Activated naive CD4-positive, alpha-beta T cell treated with anti-CD3 and anti-CD28 coated beads for 36 hours (primary cell): ENCODE measurements around the gene CPNE9. TPM values are rescaled to one million over a fixed set of nuclear protein-coding genes. Genes with fewer than 3 reads are reported as not detected.

Experiments
- CTCF ChIA-PET: fragments of 350-600 bp; sonication (Branson Sonifier 250); formaldehyde crosslinking; loops from one replicate; lab custom pipeline; 2021; ENCODE audit warnings: antibody characterized with exemption; lab: Charles Lee
- DNase-seq: peaks from one replicate; pipeline ENCODE4 v3.0.0-alpha.2; 2020
- H3K27ac Mint-ChIP-seq: one replicate; pipeline ENCODE4 v1.8.0; 2021; ENCODE audit warnings: mild to moderate bottlenecking, mixed read lengths
- H3K27me3 Mint-ChIP-seq: one replicate; pipeline ENCODE4 v1.8.0; 2021; ENCODE audit warnings: low read depth, mixed read lengths
- H3K36me3 Mint-ChIP-seq: one replicate; pipeline ENCODE4 v1.8.0; 2021; ENCODE audit warnings: low read depth, mixed read lengths
- H3K4me1 Mint-ChIP-seq: one replicate; pipeline ENCODE4 v1.8.0; 2021; ENCODE audit warnings: low read depth, mixed read lengths
- H3K4me3 Mint-ChIP-seq: one replicate; pipeline ENCODE4 v1.8.0; 2021; ENCODE audit warnings: mild to moderate bottlenecking, moderate library complexity, mixed read lengths
- H3K9me3 Mint-ChIP-seq: one replicate; pipeline ENCODE4 v1.8.0; 2021; ENCODE audit warnings: mixed read lengths
- intact Hi-C: fragments of 100-400 bp; cut with micrococcal nuclease; formaldehyde crosslinking; loops from one replicate; pipeline ENCODE4 v1.15.1; 2023
- total RNA-seq, 2 experiments: library from RNA; stranded (reverse); gene quantifications; one replicate each; pipeline ENCODE4 v1.2.3, GENCODE V29; 2021

The CPNE9 gene
- total RNA-seq, 2 experiments from 2014 or later: not detected

DNA sequence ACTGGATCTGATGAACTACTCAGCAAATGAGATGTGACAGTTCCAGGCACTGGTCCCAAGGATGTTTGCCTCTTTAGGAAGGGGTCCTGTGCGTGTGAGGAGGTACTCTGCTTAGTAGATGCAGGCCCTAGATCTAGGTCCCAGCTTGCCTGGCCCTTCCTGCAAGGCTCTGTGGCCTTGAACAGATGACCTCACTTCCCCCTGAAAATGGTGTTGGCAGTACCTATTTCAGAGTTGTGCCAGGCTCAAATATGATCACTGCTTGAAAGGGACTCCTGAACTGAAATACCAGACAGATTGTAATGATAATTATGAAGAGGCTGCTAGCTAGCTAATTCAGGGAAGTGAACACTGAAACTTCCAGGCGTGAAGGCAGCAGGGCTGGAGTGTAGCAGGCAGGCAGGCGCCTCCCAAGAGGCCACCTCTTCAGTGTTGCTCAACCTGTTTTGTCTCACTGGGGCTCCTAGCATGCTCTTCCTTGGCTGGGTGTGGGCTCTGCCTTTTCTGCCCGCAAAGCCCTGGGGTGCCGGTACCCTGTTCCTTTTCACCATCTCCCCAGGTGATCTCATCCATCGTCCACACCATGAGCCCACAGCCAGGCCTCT is 24.1 kb upstream of the CPNE9 start:
- CTCF ChIA-PET: no interaction called here
- no peak for DNase-seq
- peaks cover 34% of the 10 kb centered on the region for H3K36me3 Mint-ChIP-seq

DNA sequence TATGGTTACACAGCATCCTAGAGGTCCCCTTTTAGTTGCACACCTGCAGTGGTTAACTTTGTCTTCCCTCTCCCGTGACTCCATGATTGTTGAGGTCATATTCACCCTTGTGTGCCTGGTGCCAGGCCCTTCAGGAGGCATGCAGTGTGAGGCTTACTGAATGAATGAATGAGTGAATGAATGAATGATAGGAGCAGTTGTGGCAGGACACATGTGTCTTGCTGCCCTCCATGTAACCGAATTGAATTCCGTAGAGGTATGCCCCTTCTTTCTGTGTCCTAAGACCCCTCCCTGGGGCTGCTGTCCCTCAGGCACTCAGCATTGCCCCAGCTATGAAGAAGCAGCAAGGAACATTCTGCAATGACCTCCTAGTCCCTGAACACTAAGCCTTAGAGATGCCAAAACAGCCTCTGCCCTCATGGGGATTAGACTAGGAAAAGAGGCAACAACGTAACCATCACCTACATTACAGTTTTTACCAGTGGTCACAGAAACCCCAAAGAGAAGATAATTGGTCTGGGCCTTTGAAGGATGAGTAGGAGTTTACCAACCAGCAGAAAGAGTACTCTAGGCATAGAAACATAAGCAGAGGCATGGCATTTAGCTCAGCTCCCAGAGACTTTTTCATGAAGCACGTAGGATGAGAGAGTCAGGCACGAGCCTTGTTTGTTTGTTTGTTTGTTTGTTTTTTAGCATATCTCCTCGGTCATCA is 22.5 kb upstream of the CPNE9 start:
- Mint-ChIP-seq H3K9me3 (no peaks in the 10 kb centered on the region), H3K27ac (no peak overlapping the region), H3K4me1 (no peaks in the 10 kb centered on the region), H3K27me3 (no peaks in the 10 kb centered on the region), H3K36me3 (peaks cover 45% of the 10 kb centered on the region), H3K4me3 (no peak overlapping the region)
- CTCF ChIA-PET: no interaction called here
- no peak for DNase-seq
- intact Hi-C loops: no loop called here

More for the DNA sequence above, 24.1 kb upstream of the CPNE9 start:
- Mint-ChIP-seq H3K9me3 (no peaks in the 10 kb centered on the region), H3K27me3 (no peaks in the 10 kb centered on the region), H3K4me1 (no peaks in the 10 kb centered on the region), H3K27ac (no peak overlapping the region), H3K4me3 (no peak overlapping the region)
- intact Hi-C loops: no loop called here

DNA sequence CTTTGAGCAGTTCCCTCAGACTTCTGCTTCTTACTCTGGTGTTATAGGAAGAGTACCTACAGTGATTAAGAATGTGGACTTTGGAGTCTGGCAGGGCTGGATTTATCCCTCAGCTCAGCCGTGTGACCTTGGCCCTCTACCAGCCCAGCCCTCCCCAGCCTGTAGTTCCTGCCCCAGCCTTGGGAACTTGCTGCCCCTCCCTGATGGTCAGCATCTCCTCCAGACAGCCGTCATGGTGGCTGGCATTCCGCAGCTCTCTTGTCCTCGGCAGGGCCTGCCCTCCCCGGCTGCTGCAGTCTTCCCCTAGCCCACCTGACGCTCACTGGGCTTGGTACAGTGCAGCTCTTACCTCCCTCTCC is 21.9 kb upstream of the CPNE9 start:
- H3K4me3 Mint-ChIP-seq: no peak overlapping the region
- H3K4me1 Mint-ChIP-seq: no peaks in the 10 kb centered on the region
- H3K27ac Mint-ChIP-seq: no peak overlapping the region
- CTCF ChIA-PET: no interaction called here
- peaks cover 45% of the 10 kb centered on the region for H3K36me3 Mint-ChIP-seq
- intact Hi-C loops: no loop called here
- H3K9me3 Mint-ChIP-seq: no peaks in the 10 kb centered on the region
- no peaks in the 10 kb centered on the region for H3K27me3 Mint-ChIP-seq
- DNase-seq: no peak

DNA sequence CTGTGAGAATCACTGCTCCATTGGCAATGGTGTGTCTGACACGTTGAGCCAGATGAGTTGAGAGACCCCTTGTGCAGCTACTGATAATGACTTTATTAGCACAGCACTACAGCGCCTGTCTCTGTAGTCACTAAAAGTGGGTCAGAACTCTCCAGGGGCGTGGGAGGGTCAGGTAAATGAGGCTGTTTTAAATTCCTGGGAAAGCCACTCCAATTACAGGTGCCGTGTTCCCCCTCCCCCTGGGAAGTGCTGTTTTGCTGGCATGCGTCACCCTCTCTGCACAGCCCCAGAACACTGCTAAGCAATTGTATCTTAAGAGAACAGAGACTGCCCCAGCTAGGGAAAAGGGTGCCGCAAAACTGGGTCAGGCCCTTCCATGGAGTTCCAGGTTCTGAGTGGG is 21.5 kb upstream of the CPNE9 start:
- H3K9me3 Mint-ChIP-seq: no peaks in the 10 kb centered on the region
- H3K4me1 Mint-ChIP-seq: no peaks in the 10 kb centered on the region
- no peak for DNase-seq
- H3K4me3 Mint-ChIP-seq: no peak overlapping the region
- H3K27ac Mint-ChIP-seq: no peak overlapping the region
- CTCF ChIA-PET: no interaction called here
- H3K27me3 Mint-ChIP-seq: no peaks in the 10 kb centered on the region
- intact Hi-C loops: no loop called here
- H3K36me3 Mint-ChIP-seq: peaks cover 46% of the 10 kb centered on the region

DNA sequence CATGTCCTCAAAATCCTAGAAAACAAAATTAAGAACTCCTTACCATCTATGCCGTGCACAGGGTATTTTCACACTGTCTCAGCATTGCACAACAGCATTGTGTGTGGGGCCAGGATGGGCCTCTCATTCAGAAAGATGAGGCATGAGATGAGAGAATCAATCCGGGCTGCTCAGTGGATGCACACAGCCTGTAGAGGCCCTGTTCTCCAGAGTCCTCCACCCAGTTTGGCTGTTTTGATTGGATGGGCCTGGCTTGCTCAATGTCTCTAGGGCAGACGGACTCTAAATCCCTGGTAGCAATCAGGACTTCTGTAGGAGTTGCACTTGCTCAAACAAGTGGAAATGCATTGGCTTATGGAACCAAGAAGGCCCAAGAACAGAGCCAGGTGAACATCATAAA is 20.2 kb upstream of the CPNE9 start:
- H3K36me3 Mint-ChIP-seq: peaks cover 47% of the 10 kb centered on the region
- no peak overlapping the region for H3K27ac Mint-ChIP-seq
- H3K4me1 Mint-ChIP-seq: no peaks in the 10 kb centered on the region
- H3K27me3 Mint-ChIP-seq: no peaks in the 10 kb centered on the region
- no peaks in the 10 kb centered on the region for H3K9me3 Mint-ChIP-seq
- H3K4me3 Mint-ChIP-seq: no peak overlapping the region
- no peak for DNase-seq
- intact Hi-C loops: no loop called here
- CTCF ChIA-PET: interaction anchor here (0.6 kb wide), 1 partner anchor 300 kb away, joined by 4 read pairs; no protein-coding TSS in a partner anchor

DNA sequence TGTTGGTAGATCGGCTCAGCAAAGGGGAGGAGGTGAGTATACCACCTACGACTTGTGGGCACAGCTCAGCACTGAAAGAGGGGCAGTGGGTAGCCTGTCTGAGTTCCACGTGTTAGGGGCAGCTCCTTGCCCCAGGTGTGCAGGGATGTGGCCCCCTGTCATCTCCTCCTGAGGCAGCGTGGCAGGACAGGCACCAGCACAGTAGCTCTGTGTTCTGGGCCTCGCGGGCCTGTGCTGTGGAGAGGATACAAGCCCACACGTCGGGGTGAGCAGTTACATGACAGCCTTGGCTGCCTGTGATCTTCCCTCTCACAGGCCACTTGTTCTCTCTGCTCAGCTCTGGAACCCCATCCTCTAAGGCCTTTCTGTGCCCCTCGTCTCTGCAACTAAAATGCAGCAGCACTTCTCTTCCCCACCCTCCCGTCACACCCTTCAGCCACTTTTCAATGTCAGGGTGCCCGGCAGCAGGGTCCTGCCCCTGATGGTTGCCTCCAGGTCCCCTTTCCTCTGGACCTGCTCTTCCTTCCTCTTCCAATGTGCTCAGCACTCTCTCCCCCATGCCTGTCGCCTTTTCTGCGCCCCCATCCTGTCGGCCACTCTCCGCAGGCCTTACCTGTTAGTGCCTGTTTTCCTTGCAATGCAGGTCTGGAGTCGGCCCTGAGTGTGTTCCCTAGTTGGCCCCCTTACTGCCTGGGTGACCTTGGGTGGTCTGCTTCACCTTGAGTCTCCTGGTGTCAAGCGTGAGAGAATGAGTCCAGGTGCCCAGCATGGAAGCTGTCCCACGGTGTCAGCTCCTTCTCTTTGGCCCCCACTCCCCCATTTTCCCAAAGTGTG is 18.2 kb upstream of the CPNE9 start:
- Mint-ChIP-seq H3K27ac (no peak overlapping the region), H3K9me3 (no peaks in the 10 kb centered on the region)
- CTCF ChIA-PET: no interaction called here

DNA sequence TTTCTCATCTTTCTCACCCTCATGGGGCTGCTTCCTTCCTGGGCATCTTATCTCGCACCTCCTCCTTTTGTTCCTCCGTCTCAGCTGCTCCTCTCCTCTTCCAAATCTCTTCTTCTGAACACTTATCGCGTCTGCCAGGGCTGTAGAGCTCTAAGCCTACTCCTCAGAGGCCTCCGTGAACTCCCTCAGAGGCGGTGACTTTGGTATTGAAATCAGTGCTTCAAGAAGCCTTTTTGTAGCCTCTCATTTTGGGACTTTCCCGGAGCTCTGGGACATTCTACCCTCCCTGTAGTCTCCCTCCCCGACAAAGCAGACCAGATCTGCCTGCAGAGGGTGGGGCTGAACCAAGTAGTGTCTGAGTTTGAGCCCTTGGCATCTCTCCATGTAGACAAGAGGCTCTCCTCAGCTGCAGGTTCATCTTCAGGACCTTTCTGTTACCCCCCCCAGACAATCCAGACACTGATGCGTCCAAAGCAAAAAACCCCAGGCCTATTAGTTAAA is 17.5 kb upstream of the CPNE9 start:
- Mint-ChIP-seq H3K27me3 (no peaks in the 10 kb centered on the region), H3K36me3 (peaks cover 36% of the 10 kb centered on the region), H3K4me3 (no peak overlapping the region), H3K4me1 (no peaks in the 10 kb centered on the region), H3K9me3 (no peaks in the 10 kb centered on the region), H3K27ac (no peak overlapping the region)
- DNase-seq: no peak
- CTCF ChIA-PET: no interaction called here
- intact Hi-C loops: no loop called here

More for the DNA sequence above, 18.2 kb upstream of the CPNE9 start:
- no peaks in the 10 kb centered on the region for H3K4me1 Mint-ChIP-seq
- DNase-seq: no peak
- intact Hi-C loops: no loop called here
- no peaks in the 10 kb centered on the region for H3K27me3 Mint-ChIP-seq
- peaks cover 40% of the 10 kb centered on the region for H3K36me3 Mint-ChIP-seq
- no peak overlapping the region for H3K4me3 Mint-ChIP-seq

DNA sequence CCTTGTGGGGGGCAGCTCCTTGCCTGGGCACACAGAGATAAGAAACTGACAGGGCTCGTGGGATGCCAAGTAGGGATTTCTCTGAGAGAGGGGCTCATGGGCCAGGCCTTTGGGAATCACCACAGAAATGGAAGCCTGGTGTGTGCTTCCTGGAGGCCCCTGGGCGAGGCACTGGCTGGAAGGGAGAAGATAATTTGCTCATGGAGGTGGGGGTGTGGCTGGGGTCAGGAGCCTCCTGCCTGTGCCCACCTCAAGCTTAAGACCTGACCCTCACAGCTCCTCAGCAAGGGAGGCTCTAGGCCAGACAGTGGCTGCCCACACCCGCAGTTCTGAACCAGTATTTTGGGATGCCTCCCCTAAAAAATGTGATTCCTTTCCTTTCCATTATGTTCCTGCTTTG is 16.9 kb upstream of the CPNE9 start:
- intact Hi-C loops: no loop called here
- H3K4me3 Mint-ChIP-seq: no peak overlapping the region
- no peak for DNase-seq
- no peaks in the 10 kb centered on the region for H3K27me3 Mint-ChIP-seq
- no peaks in the 10 kb centered on the region for H3K4me1 Mint-ChIP-seq
- H3K9me3 Mint-ChIP-seq: no peaks in the 10 kb centered on the region
- CTCF ChIA-PET: no interaction called here
- no peak overlapping the region for H3K27ac Mint-ChIP-seq
- peaks cover 36% of the 10 kb centered on the region for H3K36me3 Mint-ChIP-seq

DNA sequence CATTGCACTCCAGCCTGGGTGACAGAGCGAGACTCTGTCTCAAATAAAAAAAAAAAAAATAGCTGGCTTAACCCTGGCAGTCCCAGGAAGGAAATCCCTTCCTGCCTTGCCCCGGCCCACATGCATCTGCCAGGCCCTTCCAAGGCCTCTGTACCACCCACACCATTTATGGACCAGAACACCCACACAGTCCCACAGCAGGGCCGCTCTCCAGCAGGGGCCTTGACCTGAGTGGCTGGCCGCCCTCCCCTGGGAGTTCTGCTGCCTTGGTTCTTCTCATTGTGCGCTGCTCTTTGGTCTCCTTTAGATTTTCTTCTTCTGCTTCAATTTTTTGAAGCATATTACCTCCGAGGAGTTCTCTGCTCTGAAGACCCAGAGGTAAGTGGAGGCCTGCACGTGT is 16.1 kb upstream of the CPNE9 start:
- H3K9me3 Mint-ChIP-seq: no peaks in the 10 kb centered on the region
- intact Hi-C loops: no loop called here

DNA sequence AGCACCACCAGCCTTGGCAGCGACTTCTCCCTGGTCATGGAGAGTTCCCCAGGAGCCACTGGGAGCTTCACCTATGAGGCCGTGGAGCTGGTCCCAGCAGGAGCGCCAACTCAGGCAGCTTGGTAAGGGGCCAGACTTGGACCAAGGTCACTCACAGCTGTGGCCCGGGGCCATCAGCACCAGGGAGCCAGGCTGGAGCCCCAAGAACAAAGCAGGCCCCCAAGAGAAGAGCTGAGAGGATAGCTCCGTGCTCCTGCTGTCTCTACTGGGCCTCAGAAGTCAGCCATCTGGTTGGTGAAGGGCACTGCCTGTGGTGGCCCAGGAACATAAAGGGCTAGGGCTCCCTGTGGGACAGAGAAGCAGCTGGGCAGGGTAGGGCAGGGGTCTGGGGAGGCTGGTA is 14.7 kb upstream of the CPNE9 start:
- Mint-ChIP-seq H3K9me3 (no peaks in the 10 kb centered on the region), H3K27me3 (no peaks in the 10 kb centered on the region), H3K27ac (no peak overlapping the region), H3K36me3 (peaks cover 35% of the 10 kb centered on the region), H3K4me3 (no peak overlapping the region), H3K4me1 (no peaks in the 10 kb centered on the region)
- CTCF ChIA-PET: no interaction called here
- intact Hi-C loops: no loop called here
- no peak for DNase-seq

More for the DNA sequence above, 16.1 kb upstream of the CPNE9 start:
- H3K27me3 Mint-ChIP-seq: no peaks in the 10 kb centered on the region
- H3K4me3 Mint-ChIP-seq: no peak overlapping the region
- H3K4me1 Mint-ChIP-seq: no peaks in the 10 kb centered on the region
- CTCF ChIA-PET: no interaction called here
- DNase-seq: no peak
- peaks cover 37% of the 10 kb centered on the region for H3K36me3 Mint-ChIP-seq
- no peak overlapping the region for H3K27ac Mint-ChIP-seq

DNA sequence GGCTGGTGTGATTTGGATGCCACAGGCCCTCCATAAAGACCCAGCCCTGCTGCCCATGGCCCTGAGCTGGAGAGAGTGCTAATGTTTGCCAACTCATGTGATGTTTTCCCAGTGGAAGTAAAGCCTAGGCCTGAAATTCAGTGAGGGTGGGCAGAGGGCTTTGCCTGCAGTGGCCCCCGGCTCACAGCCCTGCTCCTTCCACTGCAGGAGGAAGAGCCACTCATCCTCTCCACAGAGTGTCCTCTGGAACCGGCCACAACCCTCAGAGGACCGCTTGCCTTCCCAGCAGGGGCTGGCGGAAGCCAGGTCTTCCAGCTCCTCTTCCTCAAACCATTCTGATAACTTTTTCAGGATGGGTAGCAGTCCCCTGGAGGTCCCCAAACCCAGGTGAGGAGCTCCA is 13.9 kb upstream of the CPNE9 start:
- Mint-ChIP-seq H3K27me3 (no peaks in the 10 kb centered on the region), H3K4me3 (no peak overlapping the region), H3K9me3 (no peaks in the 10 kb centered on the region), H3K4me1 (no peaks in the 10 kb centered on the region), H3K36me3 (peaks cover 31% of the 10 kb centered on the region), H3K27ac (no peak overlapping the region)
- DNase-seq: no peak
- CTCF ChIA-PET: no interaction called here
- intact Hi-C loops: no loop called here

DNA sequence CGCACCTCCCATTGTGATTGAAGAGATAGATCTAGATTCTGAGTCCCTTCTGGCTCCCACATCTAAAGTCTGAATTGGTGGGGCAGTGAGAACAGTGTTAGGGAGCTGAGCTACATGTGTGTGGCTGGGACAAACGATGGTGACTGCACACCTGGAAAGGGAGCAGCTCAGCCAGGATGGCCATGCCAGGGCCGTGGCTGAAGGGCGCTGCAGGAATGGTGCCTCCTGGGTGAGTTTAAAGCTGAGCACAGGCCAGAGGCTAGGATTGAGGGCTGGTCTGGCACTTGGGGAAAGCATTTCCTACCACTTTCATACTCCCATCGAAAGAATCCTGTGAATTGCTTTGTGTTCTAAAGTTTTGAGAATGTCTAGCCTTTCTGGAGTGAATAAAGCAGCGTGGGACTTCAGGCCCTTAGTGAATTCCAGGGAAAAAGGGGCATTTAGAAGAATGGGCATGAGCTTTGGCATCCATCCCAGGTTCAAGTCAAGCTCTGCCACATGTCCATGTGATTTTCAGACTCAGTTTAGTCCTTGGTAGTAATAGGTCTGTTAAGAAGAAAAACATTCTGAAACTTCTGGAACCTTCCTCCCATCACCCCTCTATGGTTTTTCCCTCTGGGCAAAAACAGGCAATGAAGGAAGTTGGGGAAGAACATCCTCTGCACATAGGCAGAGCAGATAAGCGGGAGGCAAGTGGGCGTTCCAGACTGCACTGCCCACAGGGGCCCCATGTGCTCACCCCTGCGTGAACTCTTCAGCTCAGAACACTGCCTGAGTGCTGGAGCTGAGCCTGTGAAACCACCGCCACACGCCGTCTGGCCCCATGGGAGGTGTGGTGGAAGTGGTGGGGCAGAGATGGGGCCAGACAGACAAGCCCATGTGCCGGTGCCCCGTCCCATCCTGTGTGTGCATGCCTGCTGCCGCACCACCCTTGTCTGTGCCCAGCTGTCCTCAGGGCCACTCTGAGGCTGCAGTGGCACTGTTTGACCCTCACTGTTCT is 12.9 kb upstream of the CPNE9 start:
- Mint-ChIP-seq H3K27me3 (no peaks in the 10 kb centered on the region), H3K4me3 (no peak overlapping the region), H3K9me3 (no peaks in the 10 kb centered on the region), H3K36me3 (peaks cover 26% of the 10 kb centered on the region), H3K4me1 (no peaks in the 10 kb centered on the region), H3K27ac (no peak overlapping the region)
- intact Hi-C loops: no loop called here
- DNase-seq: no peak
- CTCF ChIA-PET: no interaction called here
